ENCODE data around the gene TMEM151A. TPM values are rescaled to one million over a fixed set of nuclear protein-coding genes. Genes with fewer than 3 reads are reported as not detected.
A peak's percentile ranks its signal among the peaks of the same experiment; 100 is the strongest.
"Not testable (repeated sequence)": the region's sequence is repeated elsewhere in the genome, so short reads cannot be mapped to it uniquely, and the experiment has no call there.

The TMEM151A gene
- total RNA-seq, 4 donors from 2014 or later, result not detected

- no peak for TF ChIP-seq POLR2A (IDR thresholded peaks at IDR 0.05)
- no peak for TF ChIP-seq CTCF (IDR thresholded peaks at IDR 0.05 in 4 of 5, conservative IDR thresholded peaks at IDR 0.05 in 1 of 5)
- DNase-seq (peak; percentile 49 to 67), ATAC-seq (peak; percentile 57 to 63)
- Histone ChIP-seq H3K4me3 (no peak overlapping the region), H3K27me3 (peaks cover 5 to 14% (median 12%) of the 10 kb centered on the region in 3 donors), H3K27ac (peak overlapping the region; percentile 72 to 84 (median 80)), H3K4me1 (peaks cover 9 to 11% of the 10 kb centered on the region in 2 donors), H3K9me3 (no peaks in the 10 kb centered on the region), H3K36me3 (no peaks in the 10 kb centered on the region)
- in situ Hi-C loops (cut with MboI; ENCODE audit: low sequenced_read_pairs in 4 of 4), result no loop called here
- intact Hi-C loops (cut with DNase I; ENCODE audit: low total_unique reads), result no loop called here
These were observed 26.3 kb downstream of the TMEM151A start for GRCh38 chr11:66317723-66318599.

GRCh38 chr11:66318600-66318970 lies 26.9 kb downstream of the TMEM151A start:
- peak overlapping the region; percentile 72 to 84 (median 80) for H3K27ac ChIP-seq

GRCh38 chr11:66320289-66320688 lies 28.6 kb downstream of the TMEM151A start:
- intact Hi-C loops (cut with DNase I; ENCODE audit: low total_unique reads); in situ Hi-C loops (cut with MboI; ENCODE audit: low sequenced_read_pairs in 4 of 4): not testable (repeated sequence)

More at GRCh38 chr11:66318600-66318970, 26.9 kb downstream of the TMEM151A start:
- Histone ChIP-seq H3K9me3 (no peaks in the 10 kb centered on the region), H3K4me3 (no peak overlapping the region), H3K4me1 (peaks cover 9 to 11% of the 10 kb centered on the region in 2 donors), H3K36me3 (no peaks in the 10 kb centered on the region), H3K27me3 (peaks cover 5 to 14% (median 12%) of the 10 kb centered on the region in 3 donors)
- DNase-seq (no peak), ATAC-seq (no peak)
- intact Hi-C loops (cut with DNase I; ENCODE audit: low total_unique reads), result no loop called here
- in situ Hi-C loops (cut with MboI; ENCODE audit: low sequenced_read_pairs in 4 of 4), result no loop called here
- TF ChIP-seq CTCF (IDR thresholded peaks at IDR 0.05 in 4 of 5, conservative IDR thresholded peaks at IDR 0.05 in 1 of 5) (no peak), POLR2A (IDR thresholded peaks at IDR 0.05) (no peak)

GRCh38 chr11:66320748-66321147 lies 29.1 kb downstream of the TMEM151A start:
- H3K27ac ChIP-seq; H3K27me3 ChIP-seq; H3K36me3 ChIP-seq; in situ Hi-C loops (cut with MboI; ENCODE audit: low sequenced_read_pairs in 4 of 4); H3K9me3 ChIP-seq; H3K4me3 ChIP-seq; ATAC-seq; DNase-seq; intact Hi-C loops (cut with DNase I; ENCODE audit: low total_unique reads): not testable (repeated sequence)
- H3K4me1 ChIP-seq, result peaks cover 9 to 11% of the 10 kb centered on the region in 2 donors

More at GRCh38 chr11:66320289-66320688, 28.6 kb downstream of the TMEM151A start:
- Histone ChIP-seq H3K27me3 (peaks cover 5 to 12% (median 10%) of the 10 kb centered on the region in 3 donors), H3K4me1 (peaks cover 9 to 11% of the 10 kb centered on the region in 2 donors)
- H3K36me3 ChIP-seq, ATAC-seq, H3K9me3 ChIP-seq, H3K27ac ChIP-seq, H3K4me3 ChIP-seq, DNase-seq: not testable (repeated sequence)

- in situ Hi-C loops (cut with MboI; ENCODE audit: low sequenced_read_pairs in 4 of 4) (no loop called here), intact Hi-C loops (cut with DNase I; ENCODE audit: low total_unique reads) (no loop called here)
- H3K27ac ChIP-seq, result peak overlapping the region in 1 of 4 donors; percentile 18
These were observed 29.9 kb downstream of the TMEM151A start for GRCh38 chr11:66321606-66322005.

More at GRCh38 chr11:66321606-66322005, 29.9 kb downstream of the TMEM151A start:
- peaks cover 9 to 12% of the 10 kb centered on the region in 2 donors for H3K4me1 ChIP-seq
- TF ChIP-seq CTCF (IDR thresholded peaks at IDR 0.05 in 4 of 5, conservative IDR thresholded peaks at IDR 0.05 in 1 of 5), result no peak
- no peak for TF ChIP-seq POLR2A (IDR thresholded peaks at IDR 0.05)
- H3K4me3 ChIP-seq, result no peak overlapping the region
- no peaks in the 10 kb centered on the region for H3K36me3 ChIP-seq
- DNase-seq (peak in 1 of 2 donors; percentile 51), ATAC-seq (peak in 1 of 2 donors; percentile 6)
- H3K27me3 ChIP-seq, result peaks cover 0 to 1% (median 0%) of the 10 kb centered on the region in 3 donors
- H3K9me3 ChIP-seq, result no peaks in the 10 kb centered on the region

Measured in gastrocnemius medialis (tissue), 4 donors.